H1 (cell line): ENCODE data around the gene CFAP157.

ENCODE experiments used
- ASH2L ChIP-seq: fragments of 200-600, 300-600 bp; sonication (generic); IDR thresholded peaks from one replicate; pipeline ENCODE4 v1.7.1; 2017; ENCODE audit warnings: low read length
- CTCF ChIP-seq, 3 experiments: IDR thresholded peaks; 1 replicate in 2 of 3; 2 replicates in 1 of 3; pipeline versions ENCODE4 v1.5.1 to v1.6.1; 2011; ENCODE audit warnings: low read length in 3 of 3, mild to moderate bottlenecking in 3 of 3, inconsistent platforms in 2 of 3, low read depth in 1 of 3, moderate library complexity in 1 of 3; ENCODE audit not compliant: insufficient read depth in 1 of 3; ENCODE audit errors: control extremely low read depth in 1 of 3
- EGR1 ChIP-seq: IDR thresholded peaks from 2 replicates; pipeline ENCODE4 v1.6.1; 2011; ENCODE audit warnings: low read depth, low read length, borderline replicate concordance
- EZH2 ChIP-seq: fragments of 200-600 bp; sonication (generic); IDR thresholded peaks from 2 replicates; pipeline ENCODE4 v1.7.1; 2012; ENCODE audit warnings: low read depth, mild to moderate bottlenecking, moderate library complexity, low read length, inconsistent platforms; ENCODE audit not compliant: severe bottlenecking
- JUN ChIP-seq: IDR thresholded peaks from 2 replicates; pipeline ENCODE4 v1.6.1; 2011; ENCODE audit warnings: low read depth, mild to moderate bottlenecking, improper control_type of control experiment, low read length
- MAFK ChIP-seq: IDR thresholded peaks from 2 replicates; pipeline ENCODE4 v1.6.1; 2012; ENCODE audit warnings: low read depth, mild to moderate bottlenecking, improper control_type of control experiment, low read length
- PHF8 ChIP-seq: fragments of 200-600 bp; sonication (generic); conservative IDR thresholded peaks from 2 replicates; pipeline ENCODE4 v1.7.1; 2012; ENCODE audit warnings: low read depth, mild to moderate bottlenecking, inconsistent platforms, low read length, moderate library complexity
- SIX5 ChIP-seq: IDR thresholded peaks from 2 replicates; pipeline ENCODE4 v1.6.1; 2011; ENCODE audit warnings: mild to moderate bottlenecking, low read depth, low read length
- SUZ12 ChIP-seq: fragments of 200-600 bp; sonication (generic); IDR thresholded peaks from 2 replicates; pipeline ENCODE4 v1.6.1; 2012; ENCODE audit warnings: mild to moderate bottlenecking, inconsistent platforms, low read length, moderate library complexity, mixed read lengths

- peak; percentile 49 for TF ChIP-seq ASH2L
- no peak for TF ChIP-seq MAFK
- no peak for TF ChIP-seq SUZ12
- peak; percentile 67 for TF ChIP-seq PHF8
- no peak for TF ChIP-seq EGR1
- TF ChIP-seq CTCF (IDR thresholded peaks at IDR 0.05; ENCODE audit: control extremely low read depth in 1 of 3, insufficient read depth in 1 of 3, low read depth in 1 of 3, low read length in 3 of 3) = peak in 2 of 3 experiments; percentile 92 to 99; a peak in 3 of 4 replicates
- no peak for TF ChIP-seq EZH2
- TF ChIP-seq JUN = no peak
- TF ChIP-seq SIX5 = peak; percentile 89
These were observed 28.1 kb downstream of the CFAP157 start, which contains the start of gene TOR2A for GRCh38 chr9:127734747-127735529.
